GM19438 (cell line): ENCODE data around the gene PRAMEF7.
"Not testable (repeated sequence)": the region's sequence is repeated elsewhere in the genome, so short reads cannot be mapped to it uniquely, and the experiment has no call there.

Experiments
- ATAC-seq: cut with Tn5 transposase; IDR thresholded peaks from one replicate; pipeline ENCODE4 v1.9.1; 2021; ENCODE audit warnings: low read depth; ENCODE audit not compliant: unreplicated experiment

Gene PRAMEF7

GRCh38 chr1:12916310-12916709 is at the start of gene PRAMEF7:
Gene PRAMEF7 (plus strand): TSS chr1:12916610. CDS start chr1:12917693, 1,083 bp downstream.
- not testable (repeated sequence) for ATAC-seq

- ATAC-seq: not testable (repeated sequence)
Measured at GRCh38 chr1:12878453-12878852, 38.0 kb upstream of the PRAMEF7 start.

GRCh38 chr1:12886101-12886500 is 30.3 kb upstream of the PRAMEF7 start, which contains the start of gene PRAMEF4:
Gene PRAMEF4 (minus strand): TSS chr1:12886201. CDS start chr1:12883394, 2,807 bp downstream.
- not testable (repeated sequence) for ATAC-seq

- not testable (repeated sequence) for ATAC-seq
Measured at GRCh38 chr1:12898170-12898569, 18.2 kb upstream of the PRAMEF7 start, which contains the start of gene PRAMEF10. Gene PRAMEF10 (minus strand): TSS chr1:12898270. CDS start chr1:12895847, 2,423 bp downstream.

- ATAC-seq: not testable (repeated sequence)
Measured at GRCh38 chr1:12899186-12899585, 17.2 kb upstream of the PRAMEF7 start.

GRCh38 chr1:12903793-12904572 is 12.4 kb upstream of the PRAMEF7 start:
- ATAC-seq: not testable (repeated sequence)

- not testable (repeated sequence) for ATAC-seq
Measured at GRCh38 chr1:12921749-12922148, 5.3 kb downstream of the PRAMEF7 start.

GRCh38 chr1:12924368-12924767 is 8.0 kb downstream of the PRAMEF7 start:
- ATAC-seq: not testable (repeated sequence)

GRCh38 chr1:12947480-12947879 is 31.1 kb downstream of the PRAMEF7 start, which contains the start of gene PRAMEF6:
Gene PRAMEF6 (minus strand): TSS chr1:12947580. CDS start chr1:12942518, 5,062 bp downstream.
- ATAC-seq: not testable (repeated sequence)
